ENCODE data around the gene ALLC. TPM values are rescaled to one million over a fixed set of nuclear protein-coding genes. Genes with fewer than 3 reads are reported as not detected.

ALLC gene
- total RNA-seq, 2 donors from 2014 or later = not detected

DNA sequence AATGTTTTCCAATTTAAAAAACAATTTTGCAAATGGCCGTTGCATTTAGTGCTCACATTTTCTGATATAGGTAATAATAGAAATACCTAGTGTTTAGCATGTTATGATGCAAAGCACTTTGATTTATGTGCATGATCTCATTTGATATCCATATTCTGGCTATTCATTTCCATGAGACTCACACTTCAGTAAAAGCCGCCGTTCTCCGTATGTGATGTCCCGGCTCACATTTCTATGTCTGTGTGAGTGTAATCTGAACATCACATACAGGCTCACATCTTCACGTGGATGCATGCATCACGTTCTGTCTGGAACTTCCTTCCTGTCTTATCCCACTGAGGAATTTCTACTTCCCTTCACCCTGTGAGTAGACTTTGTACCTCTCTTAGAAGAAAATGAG, 91.2 kb downstream of the ALLC start:
- H3K4me1 ChIP-seq (ENCODE audit: control insufficient read depth, insufficient read depth, low read length) = no peaks in the 10 kb centered on the region
- H3K9me3 ChIP-seq (ENCODE audit: control insufficient read depth, low read length) = no peaks in the 10 kb centered on the region
- TF ChIP-seq, protein P1, sequence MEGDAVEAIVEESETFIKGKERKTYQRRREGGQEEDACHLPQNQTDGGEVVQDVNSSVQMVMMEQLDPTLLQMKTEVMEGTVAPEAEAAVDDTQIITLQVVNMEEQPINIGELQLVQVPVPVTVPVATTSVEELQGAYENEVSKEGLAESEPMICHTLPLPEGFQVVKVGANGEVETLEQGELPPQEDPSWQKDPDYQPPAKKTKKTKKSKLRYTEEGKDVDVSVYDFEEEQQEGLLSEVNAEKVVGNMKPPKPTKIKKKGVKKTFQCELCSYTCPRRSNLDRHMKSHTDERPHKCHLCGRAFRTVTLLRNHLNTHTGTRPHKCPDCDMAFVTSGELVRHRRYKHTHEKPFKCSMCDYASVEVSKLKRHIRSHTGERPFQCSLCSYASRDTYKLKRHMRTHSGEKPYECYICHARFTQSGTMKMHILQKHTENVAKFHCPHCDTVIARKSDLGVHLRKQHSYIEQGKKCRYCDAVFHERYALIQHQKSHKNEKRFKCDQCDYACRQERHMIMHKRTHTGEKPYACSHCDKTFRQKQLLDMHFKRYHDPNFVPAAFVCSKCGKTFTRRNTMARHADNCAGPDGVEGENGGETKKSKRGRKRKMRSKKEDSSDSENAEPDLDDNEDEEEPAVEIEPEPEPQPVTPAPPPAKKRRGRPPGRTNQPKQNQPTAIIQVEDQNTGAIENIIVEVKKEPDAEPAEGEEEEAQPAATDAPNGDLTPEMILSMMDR (conservative IDR thresholded peaks at IDR 0.05) = no peak
- no peak overlapping the region for H3K27ac ChIP-seq (ENCODE audit: low read depth, low read length)
- no peak overlapping the region for H3K4me3 ChIP-seq (ENCODE audit: low read length)
- no peaks in the 10 kb centered on the region for H3K36me3 ChIP-seq (ENCODE audit: control insufficient read depth, insufficient read depth, low read length)
- no peak for DNase-seq
- H3K9ac ChIP-seq (ENCODE audit: extremely low read depth, low read length, poor library complexity, severe bottlenecking) = no peak overlapping the region
- Mint-ChIP-seq H3K4me1 (no peaks in the 10 kb centered on the region), H3K4me3 (no peak overlapping the region), H3K27ac (no peak overlapping the region), H3K27me3 (ENCODE audit: insufficient read depth) (peaks cover 5% of the 10 kb centered on the region), H3K36me3 (ENCODE audit: low read depth) (no peaks in the 10 kb centered on the region), H3K9me3 (no peaks in the 10 kb centered on the region)
- H3K27me3 ChIP-seq (ENCODE audit: control insufficient read depth, insufficient read depth, low read length, poor library complexity, severe bottlenecking) = no peaks in the 10 kb centered on the region
- 97 to 98% methylated on average over 6 to 7 of the region's 7 CpGs for WGBS, 2 experiments (ENCODE audit: insufficient coverage in 1 of 2, insufficient read length in 1 of 2)

DNA sequence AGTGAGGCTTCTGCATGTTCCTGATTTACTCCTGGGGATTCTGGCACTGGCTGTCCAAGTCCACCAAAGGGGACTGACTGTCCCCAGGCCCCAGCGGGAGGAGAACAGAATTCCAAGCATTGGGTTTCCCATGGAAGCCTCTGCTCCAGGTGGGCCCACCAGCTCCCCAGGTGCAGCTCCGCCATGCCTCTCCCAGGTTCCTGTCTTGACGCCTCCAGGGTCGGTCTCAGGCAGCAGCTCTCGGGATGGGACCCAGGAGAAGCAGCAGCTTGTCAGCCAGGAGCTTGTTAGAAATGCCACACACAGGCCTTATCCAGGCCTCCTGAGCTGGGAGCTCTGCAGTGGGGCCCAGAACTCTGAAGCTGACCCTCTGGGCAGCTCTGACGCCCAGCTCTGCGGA, 93.3 kb downstream of the ALLC start:
- no peaks in the 10 kb centered on the region for H3K36me3 Mint-ChIP-seq (ENCODE audit: low read depth)
- no peaks in the 10 kb centered on the region for H3K36me3 ChIP-seq (ENCODE audit: control insufficient read depth, insufficient read depth, low read length)
- peak; percentile 37 for DNase-seq
- no peak overlapping the region for H3K9ac ChIP-seq (ENCODE audit: extremely low read depth, low read length, poor library complexity, severe bottlenecking)
- H3K27ac ChIP-seq (ENCODE audit: low read depth, low read length) = no peak overlapping the region
- WGBS, 2 experiments (ENCODE audit: insufficient coverage in 1 of 2, insufficient read length in 1 of 2) = 89 to 90% methylated on average over 4 to 7 of the region's 7 CpGs
- H3K4me3 ChIP-seq (ENCODE audit: low read length) = no peak overlapping the region
- peaks cover 4% of the 10 kb centered on the region for H3K27me3 Mint-ChIP-seq (ENCODE audit: insufficient read depth)
- no peaks in the 10 kb centered on the region for H3K4me1 Mint-ChIP-seq
- no peaks in the 10 kb centered on the region for H3K9me3 ChIP-seq (ENCODE audit: control insufficient read depth, low read length)
- H3K4me1 ChIP-seq (ENCODE audit: control insufficient read depth, insufficient read depth, low read length) = no peaks in the 10 kb centered on the region
- no peaks in the 10 kb centered on the region for H3K27me3 ChIP-seq (ENCODE audit: control insufficient read depth, insufficient read depth, low read length, poor library complexity, severe bottlenecking)
- no peaks in the 10 kb centered on the region for H3K9me3 Mint-ChIP-seq
- H3K27ac Mint-ChIP-seq = no peak overlapping the region
- H3K4me3 Mint-ChIP-seq = no peak overlapping the region
- TF ChIP-seq, protein P1 (conservative IDR thresholded peaks at IDR 0.05) = no peak

DNA sequence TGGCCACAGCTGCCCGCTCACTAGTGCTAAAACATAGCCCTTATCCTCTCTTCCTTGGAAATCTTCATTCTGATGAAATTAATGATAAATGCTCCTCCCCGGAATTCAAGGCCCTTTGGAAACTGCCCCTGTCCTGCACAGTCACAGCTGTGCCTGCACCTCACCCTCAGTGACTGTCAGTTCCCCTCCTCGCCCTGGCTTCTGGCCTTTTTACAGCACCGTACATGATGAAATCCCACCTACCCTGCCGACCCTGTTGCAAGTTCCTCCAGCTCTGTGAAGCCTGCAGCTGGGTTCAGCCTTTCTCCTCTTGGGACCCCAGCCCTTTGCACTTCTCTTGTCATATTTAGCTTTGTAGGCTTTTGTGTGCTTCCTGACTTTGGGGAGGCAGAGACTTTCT, 93.8 kb downstream of the ALLC start:
- TF ChIP-seq, protein P1 (conservative IDR thresholded peaks at IDR 0.05) = no peak
- H3K4me1 Mint-ChIP-seq = no peaks in the 10 kb centered on the region
- Histone ChIP-seq H3K4me3 (ENCODE audit: low read length) (no peak overlapping the region), H3K9ac (ENCODE audit: extremely low read depth, low read length, poor library complexity, severe bottlenecking) (no peak overlapping the region), H3K36me3 (ENCODE audit: control insufficient read depth, insufficient read depth, low read length) (no peaks in the 10 kb centered on the region), H3K4me1 (ENCODE audit: control insufficient read depth, insufficient read depth, low read length) (no peaks in the 10 kb centered on the region), H3K27ac (ENCODE audit: low read depth, low read length) (no peak overlapping the region), H3K9me3 (ENCODE audit: control insufficient read depth, low read length) (no peaks in the 10 kb centered on the region), H3K27me3 (ENCODE audit: control insufficient read depth, insufficient read depth, low read length, poor library complexity, severe bottlenecking) (no peaks in the 10 kb centered on the region)
- H3K27ac Mint-ChIP-seq = no peak overlapping the region
- WGBS, 2 experiments (ENCODE audit: insufficient coverage in 1 of 2, insufficient read length in 1 of 2) = 71 to 72% methylated on average over 4 to 5 of the region's 5 CpGs
- no peak overlapping the region for H3K4me3 Mint-ChIP-seq
- peaks cover 4% of the 10 kb centered on the region for H3K27me3 Mint-ChIP-seq (ENCODE audit: insufficient read depth)
- DNase-seq = peak; percentile 27
- H3K9me3 Mint-ChIP-seq = no peaks in the 10 kb centered on the region
- no peaks in the 10 kb centered on the region for H3K36me3 Mint-ChIP-seq (ENCODE audit: low read depth)

Other genes starting within 250 kb of the ALLC start
- gene ADI1, start 138.7 kb upstream of the ALLC start, total RNA-seq = 10 to 100 TPM; 27.1 to 40.1 TPM
- gene RNASEH1, start 99.9 kb upstream of the ALLC start, total RNA-seq = 10 to 100 TPM; 28.2 to 35.2 TPM
- gene RPS7, start 82.9 kb upstream of the ALLC start, total RNA-seq = 1,000 to 10,000 TPM; 1,323 to 1,693 TPM
- gene COLEC11, start 63.1 kb upstream of the ALLC start, total RNA-seq = 1 to 10 TPM; 1.1 to 1.5 TPM
- not detected for gene DCDC2C, start 45.4 kb downstream of the ALLC start, total RNA-seq

Measured in endodermal cell (in vitro differentiated cells).